ENCODE measurements around the gene CH25H.
"Not testable (repeated sequence)": the region's sequence is repeated elsewhere in the genome, so short reads cannot be mapped to it uniquely, and the experiment has no call there.

Gene CH25H

GRCh38 chr10:89207181-89207800, at the start of gene CH25H:
CH25H (minus strand) TSS chr10:89207317; CDS start chr10:89207292, 25 bp downstream.
- in situ Hi-C loops (cut with HindIII; ENCODE audit: low pct_ligation_motif_present, low pct_unique_long_range_greater_than_20kb, low sequenced_read_pairs), result loop anchor here (25.0 kb wide), 1 partner anchor 195 kb away; no protein-coding TSS in a partner anchor

DNA sequence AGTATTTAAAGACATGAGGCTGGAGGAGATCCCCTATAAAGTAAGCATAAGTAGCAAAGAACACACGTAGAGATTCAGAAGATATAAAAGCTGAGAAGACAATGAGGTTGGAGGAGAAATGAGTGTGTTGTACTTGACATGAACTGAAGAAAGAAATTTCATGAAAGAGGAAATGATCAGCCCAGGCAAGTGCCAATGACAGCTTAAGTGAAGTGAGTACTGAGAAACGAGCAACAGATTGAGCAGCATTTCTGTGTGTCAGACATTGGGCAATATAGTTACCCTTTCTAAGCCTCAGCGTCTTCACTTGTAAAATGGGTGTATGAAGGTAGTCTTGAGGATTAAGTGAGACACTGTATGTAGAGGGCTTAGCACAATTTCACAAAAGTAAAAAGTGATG, 49.2 kb upstream of the CH25H start:
- DNase-seq, result no peak
- in situ Hi-C loops (cut with HindIII; ENCODE audit: low pct_ligation_motif_present, low pct_unique_long_range_greater_than_20kb, low sequenced_read_pairs), result no loop called here

More at GRCh38 chr10:89207181-89207800, at the start of gene CH25H:
- DNase-seq, result peak; percentile 75

DNA sequence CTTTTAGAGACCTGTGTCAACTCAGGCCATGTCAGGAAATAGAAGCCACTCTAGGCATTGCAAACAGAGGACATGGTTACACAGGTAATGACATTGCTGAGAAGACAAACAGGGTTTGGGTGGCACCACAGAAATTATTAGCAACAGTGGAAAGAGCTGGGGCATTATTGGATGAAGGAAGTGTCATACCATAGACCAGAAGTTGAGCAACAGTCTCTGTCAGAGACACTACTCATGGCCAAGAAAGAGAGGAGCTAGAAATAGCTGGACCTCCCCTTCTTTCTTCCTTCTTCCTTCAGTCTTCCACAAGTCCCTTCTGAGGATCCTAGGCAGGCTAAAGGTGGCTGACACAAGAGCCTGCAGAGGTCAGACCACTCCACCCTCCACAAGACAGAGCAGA, 48.7 kb upstream of the CH25H start:
- in situ Hi-C loops (cut with HindIII; ENCODE audit: low pct_ligation_motif_present, low pct_unique_long_range_greater_than_20kb, low sequenced_read_pairs), result no loop called here
- DNase-seq, result no peak

DNA sequence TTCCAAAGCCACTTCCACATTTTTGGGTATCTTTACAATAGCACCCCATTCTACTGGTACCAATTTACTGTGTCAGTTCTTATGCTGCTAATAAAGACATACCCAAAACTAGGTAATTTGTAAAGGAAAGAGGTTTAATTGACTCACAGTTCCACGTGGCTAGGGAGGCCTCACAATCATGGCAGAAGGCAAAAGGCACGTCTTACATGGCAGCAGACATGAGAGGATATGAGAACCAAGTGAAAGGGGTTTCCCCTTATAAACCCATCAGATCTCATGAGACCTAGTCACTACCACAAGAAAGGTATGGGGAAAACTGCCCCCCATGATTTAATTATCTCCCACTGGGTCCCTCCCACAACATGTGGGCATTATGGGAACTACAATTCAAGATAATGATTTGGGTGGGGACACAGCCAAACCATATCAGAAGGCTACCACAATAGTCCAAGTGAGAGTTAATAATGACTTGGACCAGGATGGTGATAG, 48.0 kb upstream of the CH25H start:
- DNase-seq; in situ Hi-C loops (cut with HindIII; ENCODE audit: low pct_ligation_motif_present, low pct_unique_long_range_greater_than_20kb, low sequenced_read_pairs): not testable (repeated sequence)

DNA sequence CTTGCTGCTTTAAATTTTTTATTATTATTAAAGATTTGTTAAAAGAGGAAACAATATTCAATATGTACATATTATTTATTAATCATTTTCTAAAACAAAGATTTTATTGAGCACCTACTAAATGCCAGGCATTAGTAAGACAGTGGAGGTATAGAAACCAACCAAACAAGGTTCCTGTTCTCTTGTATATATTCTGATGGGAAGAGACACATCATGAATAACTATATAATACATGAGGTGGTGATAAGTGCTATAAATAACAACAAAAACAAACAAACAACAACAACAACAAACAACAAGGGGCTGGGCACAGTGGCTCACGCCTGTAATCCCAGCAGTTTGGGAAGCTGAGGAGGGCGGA, 45.1 kb upstream of the CH25H start:
- no peak for DNase-seq
- in situ Hi-C loops (cut with HindIII; ENCODE audit: low pct_ligation_motif_present, low pct_unique_long_range_greater_than_20kb, low sequenced_read_pairs), result no loop called here

- in situ Hi-C loops (cut with HindIII; ENCODE audit: low pct_ligation_motif_present, low pct_unique_long_range_greater_than_20kb, low sequenced_read_pairs), result no loop called here
- peak; percentile 99 for DNase-seq
Measured at GRCh38 chr10:89251409-89252224, 44.5 kb upstream of the CH25H start, which contains the start of gene LIPA. LIPA (minus strand) TSS chr10:89251775; CDS start chr10:89247648, 4,127 bp downstream.

DNA sequence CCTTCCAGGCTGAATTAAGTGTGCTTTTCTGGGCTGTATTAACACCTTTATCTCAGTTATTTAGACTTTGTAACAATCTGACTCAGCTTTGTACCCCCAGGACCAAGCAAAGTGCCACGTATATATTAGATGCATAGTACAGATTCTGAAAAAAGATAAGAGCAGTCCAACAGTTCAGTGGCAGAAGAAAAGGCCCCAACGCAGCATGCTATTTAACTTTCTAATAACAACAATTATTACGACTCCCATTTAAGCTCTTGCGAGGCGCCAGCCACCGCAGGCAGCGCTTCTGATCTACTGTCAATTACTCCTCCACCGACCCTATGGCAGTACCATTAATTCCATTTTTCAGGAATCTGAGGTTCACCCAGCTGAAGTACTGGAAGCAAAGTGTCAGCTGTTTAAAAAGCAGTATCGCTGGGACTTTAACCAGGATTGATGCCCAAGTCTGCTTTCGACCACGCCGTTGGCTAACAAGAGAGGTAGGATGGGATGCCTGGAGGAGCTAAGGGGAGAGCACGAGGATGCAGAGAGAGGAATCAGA, 43.8 kb upstream of the CH25H start:
- DNase-seq, result no peak
- in situ Hi-C loops (cut with HindIII; ENCODE audit: low pct_ligation_motif_present, low pct_unique_long_range_greater_than_20kb, low sequenced_read_pairs), result no loop called here

DNA sequence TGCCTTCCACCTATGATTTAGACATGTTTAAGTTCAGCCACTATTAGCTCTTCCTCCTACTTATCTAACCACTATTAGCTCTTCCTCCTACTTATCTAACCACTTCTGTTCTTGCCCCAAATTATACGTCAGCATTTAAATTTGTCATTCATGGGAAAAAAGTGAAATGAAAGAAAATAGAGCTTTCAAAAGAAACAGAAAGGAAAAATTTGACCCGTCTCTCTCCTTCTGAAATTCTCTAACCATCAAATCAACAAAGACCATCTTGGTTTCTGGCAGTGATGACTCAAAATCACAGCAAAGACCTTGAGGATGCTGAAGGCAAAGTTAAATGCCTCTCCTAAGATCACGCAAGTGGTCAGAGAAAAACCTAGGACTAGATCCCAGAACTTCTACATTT, 41.9 kb upstream of the CH25H start:
- in situ Hi-C loops (cut with HindIII; ENCODE audit: low pct_ligation_motif_present, low pct_unique_long_range_greater_than_20kb, low sequenced_read_pairs), result no loop called here
- DNase-seq, result no peak

DNA sequence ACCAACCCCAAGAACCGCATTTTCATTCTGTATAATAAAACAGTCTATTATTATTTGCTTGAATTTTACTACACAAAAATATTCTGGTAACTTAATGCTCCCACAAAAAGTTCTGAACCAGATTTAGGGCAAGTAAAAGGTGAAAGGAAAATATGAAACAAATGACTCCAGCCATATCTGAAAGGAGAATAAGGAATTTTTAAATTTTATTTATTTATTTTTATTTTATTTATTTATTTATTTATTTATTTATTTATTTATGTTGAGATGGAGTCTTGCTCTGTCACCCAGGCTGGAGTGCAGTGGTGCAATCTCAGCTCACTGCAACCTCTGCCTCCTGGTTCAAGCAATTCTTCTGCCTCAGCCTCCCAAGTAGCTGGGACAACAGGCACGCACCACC, 40.5 kb upstream of the CH25H start:
- in situ Hi-C loops (cut with HindIII; ENCODE audit: low pct_ligation_motif_present, low pct_unique_long_range_greater_than_20kb, low sequenced_read_pairs); DNase-seq: not testable (repeated sequence)

- no peak for DNase-seq
- in situ Hi-C loops (cut with HindIII; ENCODE audit: low pct_ligation_motif_present, low pct_unique_long_range_greater_than_20kb, low sequenced_read_pairs), result no loop called here
Measured at GRCh38 chr10:89245802-89246201, 38.7 kb upstream of the CH25H start.

- in situ Hi-C loops (cut with HindIII; ENCODE audit: low pct_ligation_motif_present, low pct_unique_long_range_greater_than_20kb, low sequenced_read_pairs), result no loop called here
- DNase-seq, result no peak
Measured at GRCh38 chr10:89242840-89243568, 35.9 kb upstream of the CH25H start.

GRCh38 chr10:89242345-89242684, 35.2 kb upstream of the CH25H start:
- no peak for DNase-seq
- in situ Hi-C loops (cut with HindIII; ENCODE audit: low pct_ligation_motif_present, low pct_unique_long_range_greater_than_20kb, low sequenced_read_pairs), result no loop called here

DNA sequence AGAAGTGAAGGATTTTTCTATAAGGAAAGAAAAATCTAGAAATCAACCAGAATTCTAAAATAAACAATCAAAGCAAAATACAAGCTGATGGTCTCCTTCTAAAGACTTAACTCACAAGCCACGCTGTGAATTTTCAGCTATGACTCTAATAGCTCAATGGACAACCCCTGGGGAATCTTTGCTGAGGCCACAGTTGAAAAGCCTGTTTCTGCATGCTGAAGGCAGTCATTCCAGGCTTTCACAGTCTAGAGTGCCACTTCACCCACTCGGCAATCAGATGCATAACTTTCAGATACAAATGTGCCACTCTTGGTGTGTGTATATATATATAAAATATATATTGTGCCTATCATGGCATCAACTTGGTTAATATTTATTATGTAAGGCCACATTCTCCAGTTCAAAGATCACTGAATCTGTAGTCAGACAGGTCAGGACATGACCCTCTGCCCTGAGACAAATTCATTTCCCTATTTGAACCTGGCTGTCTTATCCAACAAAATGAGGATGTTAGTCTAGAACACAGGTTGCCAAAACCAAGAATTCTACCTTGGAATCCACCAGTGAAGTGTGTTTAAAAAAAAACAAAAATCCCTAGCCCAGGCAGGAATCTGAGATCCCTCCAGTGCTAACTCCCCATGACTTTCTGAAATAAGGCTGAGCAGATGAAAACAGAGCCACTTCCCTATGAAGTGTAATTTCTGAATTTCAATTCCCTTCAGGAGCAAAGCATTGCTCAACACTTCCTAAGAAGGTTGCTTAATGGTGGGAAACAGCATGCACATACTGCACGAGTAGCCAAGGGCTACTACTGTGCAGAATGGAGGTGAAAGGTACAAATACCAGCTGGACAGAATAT, 34.6 kb upstream of the CH25H start:
- DNase-seq, result no peak
- in situ Hi-C loops (cut with HindIII; ENCODE audit: low pct_ligation_motif_present, low pct_unique_long_range_greater_than_20kb, low sequenced_read_pairs), result no loop called here

DNA sequence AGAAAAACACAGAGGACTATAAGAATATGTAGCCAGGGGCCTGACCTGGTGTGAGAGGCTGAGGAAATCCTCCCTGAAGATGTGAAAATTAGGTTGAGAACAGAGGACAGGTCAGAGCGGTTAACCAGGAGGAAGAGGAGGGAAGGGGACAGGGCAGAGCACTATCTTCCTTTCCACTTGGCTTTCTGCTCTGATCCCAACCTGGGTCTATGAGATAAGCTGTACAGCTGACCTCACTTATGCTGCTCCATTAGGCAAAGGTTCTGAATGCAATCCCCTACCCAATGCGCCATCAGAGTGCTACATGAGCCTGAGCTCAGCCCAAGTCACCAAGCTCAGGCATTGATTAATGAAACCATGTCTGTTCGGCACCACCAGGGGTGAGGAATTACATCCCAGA, 33.9 kb upstream of the CH25H start:
- no peak for DNase-seq
- in situ Hi-C loops (cut with HindIII; ENCODE audit: low pct_ligation_motif_present, low pct_unique_long_range_greater_than_20kb, low sequenced_read_pairs), result no loop called here

GRCh38 chr10:89240519-89240918, 33.4 kb upstream of the CH25H start:
- no peak for DNase-seq

DNA sequence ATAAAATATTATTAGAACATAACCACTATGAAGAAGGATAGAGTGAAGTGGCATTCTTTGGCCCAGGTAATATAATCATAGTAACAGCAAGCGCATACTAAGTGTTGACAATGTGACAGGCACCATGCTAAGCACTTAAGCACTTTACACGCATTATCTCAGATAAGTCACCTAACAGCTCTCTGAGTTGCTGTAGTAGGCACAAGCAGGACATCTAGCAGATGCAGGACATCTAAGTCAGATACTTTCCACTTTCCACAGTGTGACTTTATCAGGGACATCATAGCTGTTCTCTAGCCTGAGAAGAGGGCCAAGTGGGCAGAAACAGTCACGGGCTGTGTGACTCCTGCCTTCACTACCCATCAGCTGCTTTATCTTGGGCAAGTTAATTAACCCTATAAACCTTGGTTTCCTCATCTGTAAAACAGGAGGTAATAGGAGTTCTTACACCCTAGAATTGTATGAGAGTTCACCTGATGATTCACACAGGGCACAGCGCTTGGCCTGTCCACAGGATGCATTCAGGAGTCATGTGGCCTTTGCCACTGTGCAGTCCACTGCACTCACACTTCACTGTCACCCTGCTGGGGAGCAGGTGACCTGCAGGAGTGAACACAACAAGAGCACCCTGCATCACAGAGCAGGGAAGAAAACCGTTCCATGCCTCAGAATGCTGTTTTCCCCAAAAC, 32.0 kb upstream of the CH25H start:
- no peak for DNase-seq
- in situ Hi-C loops (cut with HindIII; ENCODE audit: low pct_ligation_motif_present, low pct_unique_long_range_greater_than_20kb, low sequenced_read_pairs), result no loop called here

More at GRCh38 chr10:89240519-89240918, 33.4 kb upstream of the CH25H start:
- in situ Hi-C loops (cut with HindIII; ENCODE audit: low pct_ligation_motif_present, low pct_unique_long_range_greater_than_20kb, low sequenced_read_pairs), result no loop called here

DNA sequence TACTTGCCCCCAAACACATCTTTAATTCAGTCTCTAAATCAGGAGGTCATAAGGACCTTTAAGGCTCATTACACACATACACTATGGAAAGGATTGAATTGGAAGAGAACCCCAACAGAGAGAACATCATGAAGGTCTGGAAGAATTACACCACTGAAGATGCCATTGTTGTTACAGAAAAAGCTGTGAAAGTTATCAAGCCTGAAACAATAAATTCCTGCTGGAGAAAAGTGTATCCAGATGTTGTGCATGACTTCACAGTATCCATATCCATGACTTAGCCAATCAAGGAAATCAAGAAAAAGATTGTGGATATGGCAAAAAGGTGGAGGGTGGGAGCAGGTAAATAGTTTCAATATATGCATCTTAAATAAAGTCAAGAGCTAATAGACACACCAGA, 30.7 kb upstream of the CH25H start:
- in situ Hi-C loops (cut with HindIII; ENCODE audit: low pct_ligation_motif_present, low pct_unique_long_range_greater_than_20kb, low sequenced_read_pairs), result no loop called here
- DNase-seq, result no peak

All from ACHN (cell line).